HCT116 (cell line): ENCODE measurements around the gene COMMD1. TPM values are rescaled to one million over a fixed set of nuclear protein-coding genes. Genes with fewer than 3 reads are reported as not detected.
"Not testable (repeated sequence)": the region's sequence is repeated elsewhere in the genome, so short reads cannot be mapped to it uniquely, and the experiment has no call there.

Experiments
- ATAC-seq: fragments of 200-7000 bp; cut with Tn5 transposase; 2 replicates; pipeline ENCODE4 v1.9.1; 2020; ENCODE audit warnings: mild to moderate bottlenecking, moderate library complexity
- BruUV-seq: library from RNA; stranded (reverse); fragments of 400-500 nt; replicated peaks from 2 replicates; lab custom pipeline; 2021; lab: Mats Ljungman, UMichigan
- CTCF ChIA-PET: fragments of 300-600 bp; sonication (Branson Sonifier 250); formaldehyde crosslinking; loops from one replicate; lab custom pipeline; 2021; ENCODE audit warnings: antibody characterized with exemption; lab: Charles Lee
- POLR2A ChIA-PET: fragments of 300-600, 350-600 bp; sonication (Branson Sonifier 250); formaldehyde crosslinking; loops from one replicate; lab custom pipeline; 2021; ENCODE audit warnings: antibody characterized with exemption; lab: Charles Lee
- RAD21 ChIA-PET, 2 experiments: fragments of 300-600 bp; sonication (Branson Sonifier 250); formaldehyde crosslinking; loops; one replicate each; lab custom pipeline; 2023; ENCODE audit warnings: low total read pairs in 2 of 2; ENCODE audit not compliant: uncharacterized antibody in 2 of 2, unreplicated experiment in 2 of 2, low non-redundant PET in 1 of 2; lab: Charles Lee
- DNase-seq: peaks from one replicate; pipeline ENCODE4 v3.0.0-alpha.2; 2010; ENCODE audit warnings: low read depth, low spot score
- H2AFZ ChIP-seq: fragments of 200-600 bp; shearing (Covaris generic), sonication (generic); 2 replicates; pipeline ENCODE4 v1.6.1; 2017; ENCODE audit warnings: low read depth, mixed run types, mixed read lengths, antibody characterized with exemption, low read length; ENCODE audit not compliant: poor library complexity, severe bottlenecking
- H3K27ac ChIP-seq: 2 replicates; pipeline ENCODE4 v1.5.1; 2012; ENCODE audit warnings: low read depth, low read length
- H3K27me3 ChIP-seq: fragments of 200-600 bp; sonication (generic); 2 replicates; pipeline ENCODE4 v1.6.1; 2016; ENCODE audit warnings: mixed run types, low read length, mixed read lengths; ENCODE audit not compliant: insufficient read depth
- H3K36me3 ChIP-seq, 2 experiments: fragments of 200-500 bp in 1 of 2; fragments of 200-600 bp in 1 of 2; sonication (Bioruptor generic) in 1 of 2; sonication (generic) in 1 of 2; 2 replicates each; pipeline versions ENCODE4 v1.5.1 to v1.6.1; 2014 to 2016; ENCODE audit warnings: low read length in 2 of 2, inconsistent platforms in 1 of 2, mixed read lengths in 1 of 2, mixed run types in 1 of 2; ENCODE audit not compliant: insufficient read depth in 2 of 2, control insufficient read depth in 1 of 2
- H3K4me1 ChIP-seq, 2 experiments: fragments of 200-600 bp in 1 of 2; sonication (generic) in 1 of 2; 2 replicates each; pipeline versions ENCODE4 v1.5.1 to v1.6.1; 2012 to 2017; ENCODE audit warnings: low read length in 2 of 2, inconsistent platforms in 1 of 2, mild to moderate bottlenecking in 1 of 2, mixed read lengths in 1 of 2, mixed run types in 1 of 2, moderate library complexity in 1 of 2; ENCODE audit not compliant: insufficient read depth in 2 of 2, control insufficient read depth in 1 of 2
- H3K4me2 ChIP-seq: fragments of 200-600 bp; sonication (generic); 2 replicates; pipeline ENCODE4 v1.6.1; 2017; ENCODE audit warnings: mixed run types, low read length, mixed read lengths
- H3K4me3 ChIP-seq, 2 experiments: fragments of 200-600 bp in 1 of 2; sonication (generic) in 1 of 2; replicated peaks in 1 of 2; 2 replicates each; pipeline ENCODE4 v1.5.1; 2011 to 2016; ENCODE audit warnings: low read length in 2 of 2, control low read depth in 1 of 2, low read depth in 1 of 2, mild to moderate bottlenecking in 1 of 2, mixed read lengths in 1 of 2, mixed run types in 1 of 2
- H3K79me2 ChIP-seq: fragments of 200-600 bp; sonication (generic); 2 replicates; pipeline ENCODE4 v1.6.1; 2017; ENCODE audit warnings: mild to moderate bottlenecking, mixed run types, low read length, moderate library complexity, mixed read lengths; ENCODE audit not compliant: insufficient read depth
- H3K9ac ChIP-seq: fragments of 200-600 bp; sonication (generic); 2 replicates; pipeline ENCODE4 v1.6.1; 2016; ENCODE audit warnings: low read length, mixed read lengths
- H3K9me2 ChIP-seq: fragments of 200-600 bp; sonication (generic), shearing (Covaris generic); 2 replicates; pipeline ENCODE4 v1.6.1; 2017; ENCODE audit warnings: mixed run types, mild to moderate bottlenecking, moderate library complexity; ENCODE audit not compliant: insufficient read depth
- H3K9me3 ChIP-seq, 2 experiments: fragments of 200-500 bp in 1 of 2; fragments of 200-600 bp in 1 of 2; sonication (Bioruptor generic) in 1 of 2; sonication (generic) in 1 of 2; 2 replicates each; pipeline ENCODE4 v1.6.1; 2014 to 2017; ENCODE audit warnings: low read length in 2 of 2, mixed read lengths in 2 of 2, inconsistent platforms in 1 of 2, low read depth in 1 of 2, mild to moderate bottlenecking in 1 of 2, mixed run types in 1 of 2, moderate library complexity in 1 of 2; ENCODE audit not compliant: control insufficient read depth in 1 of 2, insufficient read depth in 1 of 2
- H4K20me1 ChIP-seq: fragments of 200-600 bp; sonication (generic), shearing (Covaris generic); 2 replicates; pipeline ENCODE4 v1.6.1; 2017; ENCODE audit warnings: mixed run types, mild to moderate bottlenecking, moderate library complexity; ENCODE audit not compliant: insufficient read depth
- CBX3 ChIP-seq: IDR thresholded peaks from 2 replicates; pipeline ENCODE4 v1.6.1; 2012; ENCODE audit warnings: low read depth
- EGR1 ChIP-seq: IDR thresholded peaks from 2 replicates; pipeline ENCODE4 v1.6.1; 2012; ENCODE audit warnings: low read depth
- ELF1 ChIP-seq: IDR thresholded peaks from 2 replicates; pipeline ENCODE4 v1.6.1; 2012; ENCODE audit warnings: low read depth, borderline replicate concordance
- EZH2 ChIP-seq: fragments of 200-600 bp; sonication (generic); IDR thresholded peaks from 2 replicates; pipeline ENCODE4 v1.6.1; 2017; ENCODE audit warnings: antibody characterized with exemption, mixed run types
- JUND ChIP-seq: IDR thresholded peaks from 2 replicates; pipeline ENCODE4 v1.6.1; 2012
- RAD21 ChIP-seq: IDR thresholded peaks from 2 replicates; pipeline ENCODE4 v1.6.1; 2012; ENCODE audit warnings: low read depth, mild to moderate bottlenecking
- SIN3A ChIP-seq: IDR thresholded peaks from 2 replicates; pipeline ENCODE4 v1.6.1; 2012; ENCODE audit warnings: low read depth
- SRF ChIP-seq: IDR thresholded peaks from 2 replicates; pipeline ENCODE4 v1.6.1; 2012; ENCODE audit warnings: low read depth
- TCF7L2 ChIP-seq: IDR thresholded peaks from 2 replicates; pipeline ENCODE4 v1.7.0; 2011; ENCODE audit warnings: borderline replicate concordance, inconsistent platforms; ENCODE audit not compliant: insufficient read depth, insufficient read length; ENCODE audit errors: extremely low read depth
- ZFX ChIP-seq: fragments of 450-650 bp; IDR thresholded peaks from 2 replicates; pipeline ENCODE4 v1.6.1; 2017
- intact Hi-C: fragments of 100-400 bp; cut with micrococcal nuclease; formaldehyde crosslinking; loops from 2 replicates; pipeline ENCODE4 v1.10.0; 2022
- total RNA-seq: library from RNA; stranded (reverse); gene quantifications from one replicate; pipeline ENCODE4 v1.2.1, GENCODE V29; 2021; ENCODE audit not compliant: unreplicated experiment
- TF ChIP-seq, protein P1 (sequence below): IDR thresholded peaks from 2 replicates; pipeline ENCODE4 v1.6.1; 2012
- TF ChIP-seq, protein P2 (sequence below): IDR thresholded peaks from 2 replicates; pipeline ENCODE4 v1.6.1; 2012; ENCODE audit warnings: low read depth
- TF ChIP-seq, protein P3 (sequence below): IDR thresholded peaks from 2 replicates; pipeline ENCODE4 v1.6.1; 2011; ENCODE audit warnings: mild to moderate bottlenecking, low read length, moderate library complexity; ENCODE audit not compliant: insufficient replicate concordance; ENCODE audit errors: extremely low read depth
- TF ChIP-seq, protein P4 (sequence below): IDR thresholded peaks from 2 replicates; pipeline ENCODE4 v1.6.1; 2012

COMMD1 gene
- total RNA-seq, 1 experiment from 2014 or later, result 16.1 TPM

DNA sequence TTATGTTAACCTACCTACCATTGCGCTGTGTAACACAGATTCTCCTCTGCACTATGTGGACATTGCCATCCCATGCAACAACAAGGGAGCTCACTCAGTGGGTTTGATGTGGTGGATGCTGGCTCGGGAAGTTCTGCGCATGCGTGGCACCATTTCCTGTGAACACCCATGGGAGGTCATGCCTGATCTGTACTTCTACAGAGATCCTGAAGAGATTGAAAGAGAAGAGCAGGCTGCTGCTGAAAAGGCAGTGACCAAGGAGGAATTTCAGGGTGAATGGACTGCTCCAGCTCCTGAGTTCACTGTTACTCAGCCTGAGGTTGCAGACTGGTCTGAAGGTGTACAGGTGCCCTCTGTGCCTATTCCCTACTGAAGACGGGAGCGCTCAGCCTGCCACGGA lies 241.3 kb downstream of the COMMD1 start:
- H3K9me2 ChIP-seq, ATAC-seq, H3K27me3 ChIP-seq, H3K4me3 ChIP-seq, H3K79me2 ChIP-seq, H3K36me3 ChIP-seq, RAD21 ChIA-PET, H2AFZ ChIP-seq, H3K9me3 ChIP-seq, H3K9ac ChIP-seq, H4K20me1 ChIP-seq, POLR2A ChIA-PET, H3K27ac ChIP-seq, DNase-seq, intact Hi-C loops, CTCF ChIA-PET, H3K4me2 ChIP-seq, BruUV-seq: not testable (repeated sequence)
- peaks cover 4 to 18% of the 10 kb centered on the region in 2 experiments; a peak in 2 of 4 replicates for H3K4me1 ChIP-seq

DNA sequence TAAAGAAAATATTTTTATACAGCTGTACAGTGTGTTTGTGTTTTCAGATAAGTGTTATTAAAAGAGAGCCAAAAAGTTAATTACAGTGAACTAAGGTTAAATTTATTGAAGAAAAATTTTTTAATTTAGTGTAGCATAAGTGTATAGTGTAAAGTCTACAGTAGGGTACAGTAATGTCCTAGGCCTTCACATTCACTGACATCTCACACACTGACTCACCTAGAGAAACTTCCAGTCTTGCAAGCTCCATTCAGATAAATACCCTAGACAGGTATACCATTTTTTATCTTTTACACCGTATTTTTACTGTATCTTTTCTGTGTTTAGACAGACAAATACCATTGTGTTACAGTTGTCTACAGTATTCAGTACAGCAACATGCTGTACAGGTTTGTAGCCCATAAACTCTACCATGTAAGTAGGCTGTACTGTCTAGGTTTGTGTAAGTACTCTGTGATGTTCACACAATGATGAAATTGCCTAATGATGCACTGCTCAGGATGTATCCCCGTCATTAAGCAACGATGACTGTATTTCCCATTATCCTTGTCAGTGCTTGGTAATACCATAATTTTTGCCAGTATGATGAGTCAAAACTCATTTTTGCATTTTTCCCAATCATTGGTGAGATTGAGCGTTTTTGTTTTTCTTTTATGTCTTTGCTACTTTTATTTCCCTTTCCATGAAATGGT lies 242.3 kb downstream of the COMMD1 start:
- H3K36me3 ChIP-seq, result no peaks in the 10 kb centered on the region
- H3K79me2 ChIP-seq, result no peaks in the 10 kb centered on the region
- H2AFZ ChIP-seq, result no peak overlapping the region
- no peak overlapping the region for H3K4me3 ChIP-seq
- no TSS peak for BruUV-seq
- H3K9me2 ChIP-seq, result no peaks in the 10 kb centered on the region
- H3K4me1 ChIP-seq, result peaks cover 4 to 28% of the 10 kb centered on the region in 2 experiments; a peak in 2 of 4 replicates
- no peaks in the 10 kb centered on the region for H3K9me3 ChIP-seq
- no peaks in the 10 kb centered on the region for H4K20me1 ChIP-seq
- TF ChIP-seq EGR1 (no peak), ELF1 (no peak), JUND (no peak), EZH2 (no peak), SRF (no peak), CBX3 (no peak), ZFX (no peak), RAD21 (no peak), SIN3A (no peak), TCF7L2 (no peak)
- TF ChIP-seq, protein P1, sequence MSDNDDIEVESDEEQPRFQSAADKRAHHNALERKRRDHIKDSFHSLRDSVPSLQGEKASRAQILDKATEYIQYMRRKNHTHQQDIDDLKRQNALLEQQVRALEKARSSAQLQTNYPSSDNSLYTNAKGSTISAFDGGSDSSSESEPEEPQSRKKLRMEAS, result no peak
- TF ChIP-seq, protein P2, sequence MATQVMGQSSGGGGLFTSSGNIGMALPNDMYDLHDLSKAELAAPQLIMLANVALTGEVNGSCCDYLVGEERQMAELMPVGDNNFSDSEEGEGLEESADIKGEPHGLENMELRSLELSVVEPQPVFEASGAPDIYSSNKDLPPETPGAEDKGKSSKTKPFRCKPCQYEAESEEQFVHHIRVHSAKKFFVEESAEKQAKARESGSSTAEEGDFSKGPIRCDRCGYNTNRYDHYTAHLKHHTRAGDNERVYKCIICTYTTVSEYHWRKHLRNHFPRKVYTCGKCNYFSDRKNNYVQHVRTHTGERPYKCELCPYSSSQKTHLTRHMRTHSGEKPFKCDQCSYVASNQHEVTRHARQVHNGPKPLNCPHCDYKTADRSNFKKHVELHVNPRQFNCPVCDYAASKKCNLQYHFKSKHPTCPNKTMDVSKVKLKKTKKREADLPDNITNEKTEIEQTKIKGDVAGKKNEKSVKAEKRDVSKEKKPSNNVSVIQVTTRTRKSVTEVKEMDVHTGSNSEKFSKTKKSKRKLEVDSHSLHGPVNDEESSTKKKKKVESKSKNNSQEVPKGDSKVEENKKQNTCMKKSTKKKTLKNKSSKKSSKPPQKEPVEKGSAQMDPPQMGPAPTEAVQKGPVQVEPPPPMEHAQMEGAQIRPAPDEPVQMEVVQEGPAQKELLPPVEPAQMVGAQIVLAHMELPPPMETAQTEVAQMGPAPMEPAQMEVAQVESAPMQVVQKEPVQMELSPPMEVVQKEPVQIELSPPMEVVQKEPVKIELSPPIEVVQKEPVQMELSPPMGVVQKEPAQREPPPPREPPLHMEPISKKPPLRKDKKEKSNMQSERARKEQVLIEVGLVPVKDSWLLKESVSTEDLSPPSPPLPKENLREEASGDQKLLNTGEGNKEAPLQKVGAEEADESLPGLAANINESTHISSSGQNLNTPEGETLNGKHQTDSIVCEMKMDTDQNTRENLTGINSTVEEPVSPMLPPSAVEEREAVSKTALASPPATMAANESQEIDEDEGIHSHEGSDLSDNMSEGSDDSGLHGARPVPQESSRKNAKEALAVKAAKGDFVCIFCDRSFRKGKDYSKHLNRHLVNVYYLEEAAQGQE, result no peak
- TF ChIP-seq, protein P3, sequence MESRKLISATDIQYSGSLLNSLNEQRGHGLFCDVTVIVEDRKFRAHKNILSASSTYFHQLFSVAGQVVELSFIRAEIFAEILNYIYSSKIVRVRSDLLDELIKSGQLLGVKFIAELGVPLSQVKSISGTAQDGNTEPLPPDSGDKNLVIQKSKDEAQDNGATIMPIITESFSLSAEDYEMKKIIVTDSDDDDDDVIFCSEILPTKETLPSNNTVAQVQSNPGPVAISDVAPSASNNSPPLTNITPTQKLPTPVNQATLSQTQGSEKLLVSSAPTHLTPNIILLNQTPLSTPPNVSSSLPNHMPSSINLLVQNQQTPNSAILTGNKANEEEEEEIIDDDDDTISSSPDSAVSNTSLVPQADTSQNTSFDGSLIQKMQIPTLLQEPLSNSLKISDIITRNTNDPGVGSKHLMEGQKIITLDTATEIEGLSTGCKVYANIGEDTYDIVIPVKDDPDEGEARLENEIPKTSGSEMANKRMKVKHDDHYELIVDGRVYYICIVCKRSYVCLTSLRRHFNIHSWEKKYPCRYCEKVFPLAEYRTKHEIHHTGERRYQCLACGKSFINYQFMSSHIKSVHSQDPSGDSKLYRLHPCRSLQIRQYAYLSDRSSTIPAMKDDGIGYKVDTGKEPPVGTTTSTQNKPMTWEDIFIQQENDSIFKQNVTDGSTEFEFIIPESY, result no peak
- TF ChIP-seq, protein P4, sequence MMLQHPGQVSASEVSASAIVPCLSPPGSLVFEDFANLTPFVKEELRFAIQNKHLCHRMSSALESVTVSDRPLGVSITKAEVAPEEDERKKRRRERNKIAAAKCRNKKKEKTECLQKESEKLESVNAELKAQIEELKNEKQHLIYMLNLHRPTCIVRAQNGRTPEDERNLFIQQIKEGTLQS, result no peak
- H3K4me2 ChIP-seq, result no peak overlapping the region
- DNase-seq, result no peak
- intact Hi-C loops, result no loop called here
- no peak for ATAC-seq
- RAD21 ChIA-PET, result no interaction called here
- H3K27ac ChIP-seq, result no peak overlapping the region
- CTCF ChIA-PET, result no interaction called here
- H3K27me3 ChIP-seq, result no peaks in the 10 kb centered on the region
- H3K9ac ChIP-seq, result no peak overlapping the region
- POLR2A ChIA-PET, result no interaction called here
